GM19395 (cell line): Measurements from ENCODE around the gene HPCAL1.

ENCODE experiments used
- ATAC-seq: cut with Tn5 transposase; IDR thresholded peaks from one replicate; pipeline ENCODE4 v1.9.1; 2021; ENCODE audit warnings: mild to moderate bottlenecking, moderate library complexity; ENCODE audit not compliant: unreplicated experiment

Gene HPCAL1

GRCh38 chr2:10475221-10475722 lies 172.6 kb downstream of the HPCAL1 start:
- ATAC-seq = no peak

GRCh38 chr2:10475811-10476660 lies 173.3 kb downstream of the HPCAL1 start:
- no peak for ATAC-seq

DNA sequence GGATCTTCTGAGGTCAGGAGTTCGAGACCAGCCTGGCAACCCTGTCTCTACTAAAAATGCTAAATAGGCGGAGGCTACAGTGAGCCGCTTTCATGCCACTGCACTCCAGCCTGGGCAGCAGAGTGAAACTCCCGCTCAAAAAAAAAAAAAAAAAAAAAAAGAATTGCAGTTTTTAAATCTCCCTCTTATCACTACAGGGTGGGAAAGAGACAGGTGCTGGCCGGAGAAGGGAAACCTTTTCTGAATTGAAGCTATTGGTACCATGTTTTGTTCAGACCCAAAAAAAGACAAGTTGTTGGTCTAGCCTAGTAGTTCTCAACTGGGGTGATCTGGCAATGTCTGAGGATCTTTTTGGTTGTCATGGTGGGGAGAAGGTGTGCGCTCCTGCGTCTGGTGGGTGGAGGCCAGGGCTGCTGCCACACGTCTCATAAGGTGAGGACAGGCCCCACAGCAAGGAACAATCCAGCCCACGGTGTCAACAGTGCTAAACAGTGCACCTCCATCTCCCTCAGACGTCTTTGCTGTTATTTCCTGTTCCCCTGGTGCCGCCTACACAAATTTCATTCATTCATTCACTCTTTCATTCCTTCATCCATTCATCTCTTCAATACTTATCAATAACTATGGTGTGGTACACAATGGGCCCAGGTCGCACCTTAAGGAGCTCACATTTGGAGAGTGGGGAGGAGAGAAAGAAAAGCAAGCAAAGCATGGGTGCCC lies 174.2 kb downstream of the HPCAL1 start:
- no peak for ATAC-seq
